H1 (cell line): ENCODE data around the gene NOC2L.

Source experiments
- CBX8 ChIP-seq: fragments of 300-800, 300-1000 bp; sonication (generic); IDR thresholded peaks from 2 replicates; pipeline ENCODE4 v1.7.1; 2016; ENCODE audit warnings: low read depth, low read length, borderline replicate concordance
- CHD1 ChIP-seq: IDR thresholded peaks from 2 replicates; pipeline ENCODE4 v1.6.1; 2012; ENCODE audit warnings: low read depth, low read length, improper control_type of control experiment
- CHD2 ChIP-seq: IDR thresholded peaks from 2 replicates; pipeline ENCODE4 v1.6.1; 2012; ENCODE audit warnings: low read length, improper control_type of control experiment
- GTF2F1 ChIP-seq: IDR thresholded peaks from 2 replicates; pipeline ENCODE4 v1.6.1; 2012; ENCODE audit warnings: low read depth, low read length, improper control_type of control experiment, borderline replicate concordance
- HDAC2 ChIP-seq, 2 experiments: fragments of 300-600 bp in 1 of 2; sonication (generic) in 1 of 2; IDR thresholded peaks; 2 replicates each; pipeline ENCODE4 v1.6.1; 2011 to 2012; ENCODE audit warnings: low read depth in 2 of 2, low read length in 2 of 2, mild to moderate bottlenecking in 2 of 2, moderate library complexity in 2 of 2, borderline replicate concordance in 1 of 2, inconsistent platforms in 1 of 2
- JUND ChIP-seq: IDR thresholded peaks from 2 replicates; pipeline ENCODE4 v1.6.1; 2011; ENCODE audit warnings: mild to moderate bottlenecking, improper control_type of control experiment, low read length
- POLR2A ChIP-seq, 2 experiments: IDR thresholded peaks; 1 replicate in 1 of 2; 2 replicates in 1 of 2; pipeline ENCODE4 v1.6.1; 2011; ENCODE audit warnings: low read depth in 2 of 2, low read length in 2 of 2, mild to moderate bottlenecking in 2 of 2; ENCODE audit errors: control extremely low read depth in 1 of 2
- POLR2AphosphoS5 ChIP-seq: IDR thresholded peaks from 2 replicates; pipeline ENCODE4 v1.6.1; 2011; ENCODE audit warnings: low read depth, low read length
- TAF1 ChIP-seq: IDR thresholded peaks from 2 replicates; pipeline ENCODE4 v1.6.1; 2011; ENCODE audit warnings: mild to moderate bottlenecking, low read depth, low read length
- TAF7 ChIP-seq: optimal IDR thresholded peaks from 2 replicates; pipeline ENCODE3; 2011; ENCODE audit warnings: low read depth, mild to moderate bottlenecking, inconsistent platforms, low read length, moderate library complexity, borderline replicate concordance
- USF2 ChIP-seq: IDR thresholded peaks from 2 replicates; pipeline ENCODE4 v1.6.1; 2011; ENCODE audit warnings: low read length, improper control_type of control experiment
- ZNF274 ChIP-seq: IDR thresholded peaks from 2 replicates; pipeline ENCODE4 v1.7.0; 2012; ENCODE audit warnings: low read length, borderline replicate concordance; ENCODE audit errors: extremely low read depth
- TF ChIP-seq, protein P1 (sequence below), 3 experiments: IDR thresholded peaks; 1 replicate in 2 of 3; 2 replicates in 1 of 3; pipeline versions ENCODE4 v1.5.1 to v1.6.1; 2011; ENCODE audit warnings: low read length in 3 of 3, mild to moderate bottlenecking in 3 of 3, inconsistent platforms in 2 of 3, low read depth in 1 of 3, moderate library complexity in 1 of 3; ENCODE audit not compliant: insufficient read depth in 1 of 3; ENCODE audit errors: control extremely low read depth in 1 of 3

DNA sequence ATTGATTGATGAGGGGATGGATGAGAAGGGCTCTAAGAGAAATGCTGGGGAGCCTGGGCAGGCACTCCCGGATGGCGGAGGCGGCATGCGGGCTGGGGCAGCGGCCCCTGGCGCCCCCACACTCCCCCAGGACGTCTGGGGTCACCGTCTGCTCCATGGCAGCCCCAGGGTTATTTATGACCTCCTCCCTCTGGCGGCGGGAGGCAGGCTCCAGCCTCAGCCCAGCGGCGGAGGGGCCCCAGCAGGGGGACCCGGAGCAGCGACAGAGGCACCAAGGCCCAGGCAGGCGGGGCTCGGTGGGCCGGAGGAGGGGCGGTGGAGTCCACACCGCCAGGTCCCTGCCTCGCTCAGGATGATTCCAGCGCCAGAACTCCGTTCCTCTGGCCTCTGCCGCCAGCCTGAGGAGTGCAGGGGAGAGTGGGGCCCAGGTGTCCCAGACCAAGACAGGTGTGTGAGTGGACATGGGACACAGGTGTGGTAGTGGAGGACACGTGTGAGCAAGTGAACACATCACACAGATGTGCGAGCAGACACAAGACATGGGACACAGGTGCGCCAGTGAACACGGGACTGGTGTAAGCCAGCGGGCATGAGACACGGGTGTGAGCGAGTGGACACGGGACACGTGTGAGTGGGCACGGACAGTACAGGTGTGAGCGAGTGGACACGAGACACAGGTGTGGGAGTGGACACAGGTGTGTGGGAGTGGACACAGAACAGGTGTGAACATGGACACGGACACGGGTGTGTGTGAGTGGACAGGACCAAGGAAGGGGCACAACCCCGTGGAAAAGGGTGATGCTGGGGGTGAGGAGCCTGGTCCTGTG, 37.8 kb downstream of the NOC2L start:
- TF ChIP-seq JUND (no peak), USF2 (no peak), TAF1 (no peak), POLR2AphosphoS5 (no peak), ZNF274 (no peak), CHD1 (no peak), POLR2A (IDR thresholded peaks at IDR 0.05; ENCODE audit: control extremely low read depth in 1 of 2, low read depth in 2 of 2, low read length in 2 of 2) (no peak), TAF7 (no peak), CBX8 (no peak), CHD2 (no peak), HDAC2 (IDR thresholded peaks at IDR 0.05; ENCODE audit: borderline replicate concordance in 1 of 2, low read depth in 2 of 2, low read length in 2 of 2) (no peak), GTF2F1 (no peak)
- TF ChIP-seq, protein P1, sequence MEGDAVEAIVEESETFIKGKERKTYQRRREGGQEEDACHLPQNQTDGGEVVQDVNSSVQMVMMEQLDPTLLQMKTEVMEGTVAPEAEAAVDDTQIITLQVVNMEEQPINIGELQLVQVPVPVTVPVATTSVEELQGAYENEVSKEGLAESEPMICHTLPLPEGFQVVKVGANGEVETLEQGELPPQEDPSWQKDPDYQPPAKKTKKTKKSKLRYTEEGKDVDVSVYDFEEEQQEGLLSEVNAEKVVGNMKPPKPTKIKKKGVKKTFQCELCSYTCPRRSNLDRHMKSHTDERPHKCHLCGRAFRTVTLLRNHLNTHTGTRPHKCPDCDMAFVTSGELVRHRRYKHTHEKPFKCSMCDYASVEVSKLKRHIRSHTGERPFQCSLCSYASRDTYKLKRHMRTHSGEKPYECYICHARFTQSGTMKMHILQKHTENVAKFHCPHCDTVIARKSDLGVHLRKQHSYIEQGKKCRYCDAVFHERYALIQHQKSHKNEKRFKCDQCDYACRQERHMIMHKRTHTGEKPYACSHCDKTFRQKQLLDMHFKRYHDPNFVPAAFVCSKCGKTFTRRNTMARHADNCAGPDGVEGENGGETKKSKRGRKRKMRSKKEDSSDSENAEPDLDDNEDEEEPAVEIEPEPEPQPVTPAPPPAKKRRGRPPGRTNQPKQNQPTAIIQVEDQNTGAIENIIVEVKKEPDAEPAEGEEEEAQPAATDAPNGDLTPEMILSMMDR (IDR thresholded peaks at IDR 0.05; ENCODE audit: control extremely low read depth in 1 of 3, insufficient read depth in 1 of 3, low read depth in 1 of 3, low read length in 3 of 3) = peak in 2 of 3 experiments; percentile 28 to 66; a peak in 3 of 4 replicates
